NK-92 (cell line): Measurements from ENCODE around the gene KRT31.
"Not testable (repeated sequence)": the region's sequence is repeated elsewhere in the genome, so short reads cannot be mapped to it uniquely, and the experiment has no call there.

Experiments
- DNase-seq: peaks from one replicate; lab custom pipeline; 2025; ENCODE audit not compliant: unreplicated experiment; lab: John Stamatoyannopoulos, UW

Gene KRT31

GRCh38 chr17:41418116-41418860 is 20.9 kb upstream of the KRT31 start:
- DNase-seq = no peak

- DNase-seq = no peak
Observed at GRCh38 chr17:41417576-41418015, 20.2 kb upstream of the KRT31 start.

GRCh38 chr17:41417127-41417526 is 19.7 kb upstream of the KRT31 start:
- DNase-seq = no peak

- DNase-seq = no peak
Observed at GRCh38 chr17:41416479-41416878, 19.1 kb upstream of the KRT31 start.

GRCh38 chr17:41415833-41416335 is 18.5 kb upstream of the KRT31 start:
- no peak for DNase-seq

- DNase-seq = no peak
Observed at GRCh38 chr17:41415411-41415810, 18.0 kb upstream of the KRT31 start.

GRCh38 chr17:41413982-41414381 is 16.6 kb upstream of the KRT31 start:
- DNase-seq = no peak

GRCh38 chr17:41413353-41413957 is 16.0 kb upstream of the KRT31 start:
- DNase-seq = no peak

GRCh38 chr17:41411072-41411840 is 13.8 kb upstream of the KRT31 start:
- no peak for DNase-seq

- DNase-seq = no peak
Observed at GRCh38 chr17:41407226-41407625, 9.8 kb upstream of the KRT31 start.

GRCh38 chr17:41406205-41406604 is 8.8 kb upstream of the KRT31 start:
- DNase-seq = no peak

- DNase-seq = no peak
Observed at GRCh38 chr17:41404024-41404671, 6.7 kb upstream of the KRT31 start.

GRCh38 chr17:41403404-41404023 is 6.1 kb upstream of the KRT31 start:
- no peak for DNase-seq

GRCh38 chr17:41402161-41402560 is 4.8 kb upstream of the KRT31 start:
- DNase-seq = no peak

- no peak for DNase-seq
Observed at GRCh38 chr17:41396340-41396739, 1.1 kb downstream of the KRT31 start.

GRCh38 chr17:41395611-41396010 is 1.8 kb downstream of the KRT31 start:
- no peak for DNase-seq

- DNase-seq = not testable (repeated sequence)
Observed at GRCh38 chr17:41395044-41395443, 2.4 kb downstream of the KRT31 start.

- DNase-seq = no peak
Observed at GRCh38 chr17:41394254-41394996, 3.0 kb downstream of the KRT31 start.

GRCh38 chr17:41393826-41394225 is 3.6 kb downstream of the KRT31 start:
- no peak for DNase-seq

GRCh38 chr17:41393294-41393693 is 4.1 kb downstream of the KRT31 start:
- DNase-seq = no peak
